HepG2 (cell line): Measurements from ENCODE around the gene CAPG. TPM values are rescaled to one million over a fixed set of nuclear protein-coding genes. Genes with fewer than 3 reads are reported as not detected.

Experiments
- ATAC-seq: fragments of 200-7000 bp; cut with Tn5 transposase; 3 replicates; pipeline ENCODE4 v1.9.1; 2020; ENCODE audit warnings: mild to moderate bottlenecking, moderate library complexity
- BruUV-seq: library from RNA; stranded (reverse); fragments of 400-500 nt; replicated peaks from 2 replicates; lab custom pipeline; 2021; lab: Mats Ljungman, UMichigan
- CTCF ChIA-PET: fragments of 300-600 bp; formaldehyde crosslinking; extraction: SDS; loops from one replicate; lab custom pipeline; 2021; ENCODE audit warnings: low total read pairs, inconsistent platforms, low intra/inter-chr PET ratio; lab: Yijun Ruan, JAX
- POLR2A ChIA-PET: fragments of 350-600 bp; sonication (Branson Sonifier 250); formaldehyde crosslinking; loops from one replicate; lab custom pipeline; 2020; ENCODE audit warnings: antibody characterized with exemption, inconsistent platforms; lab: Yijun Ruan, JAX
- DNase-seq: peaks from one replicate; pipeline ENCODE4 v3.0.0-alpha.2; 2015; ENCODE audit warnings: low spot score
- FAIRE-seq: peaks from 3 replicates; lab custom pipeline; 2011; peaks lifted over from hg19 to GRCh38; lab: Jason Lieb, UNC
- H2AFZ ChIP-seq: one replicate; pipeline ENCODE4 v1.6.1; 2011; ENCODE audit warnings: low read length, inconsistent platforms
- H3K27ac ChIP-seq: fragments of 300-600 bp; 3 replicates; pipeline ENCODE4 v1.8.0; 2011; ENCODE audit warnings: mixed run types, mild to moderate bottlenecking, mixed read lengths, low read length, inconsistent platforms; ENCODE audit not compliant: insufficient read depth; ENCODE audit errors: extremely low read length
- H3K27me3 ChIP-seq, 2 experiments: fragments of 200-600 bp in 1 of 2; 2 replicates in 1 of 2; 3 replicates in 1 of 2; pipeline versions ENCODE4 v1.6.0 to v1.8.0; 2011; ENCODE audit warnings: low read length in 2 of 2, mild to moderate bottlenecking in 2 of 2, moderate library complexity in 2 of 2, inconsistent platforms in 1 of 2; ENCODE audit not compliant: insufficient read depth in 2 of 2, control insufficient read depth in 1 of 2
- H3K36me3 ChIP-seq, 2 experiments: fragments of 200-600 bp in 1 of 2; replicated peaks in 1 of 2; 2 replicates in 1 of 2; 3 replicates in 1 of 2; pipeline versions ENCODE4 v1.5.1 to v1.8.0; 2011; ENCODE audit warnings: low read length in 2 of 2, inconsistent platforms in 1 of 2; ENCODE audit not compliant: insufficient read depth in 2 of 2, control insufficient read depth in 1 of 2
- H3K4me1 ChIP-seq: 2 replicates; pipeline ENCODE4 v1.5.1; 2012; ENCODE audit warnings: low read length, inconsistent platforms; ENCODE audit not compliant: insufficient read depth
- H3K4me2 ChIP-seq: 2 replicates; pipeline ENCODE4 v1.6.0; 2011; ENCODE audit warnings: low read depth, low read length, inconsistent platforms
- H3K4me3 ChIP-seq, 3 experiments: fragments of 200-600 bp in 1 of 3; sonication (generic), shearing (Covaris generic) in 1 of 3; replicated peaks in 1 of 3; 2 replicates each; pipeline ENCODE4 v1.5.1; 2011 to 2016; ENCODE audit warnings: low read length in 3 of 3, inconsistent platforms in 2 of 3, low read depth in 2 of 3, mild to moderate bottlenecking in 2 of 3, control low read depth in 1 of 3, mixed read lengths in 1 of 3; ENCODE audit not compliant: insufficient read depth in 1 of 3
- H3K79me2 ChIP-seq: one replicate; pipeline ENCODE4 v1.6.1; 2011; ENCODE audit warnings: low read length, inconsistent platforms; ENCODE audit not compliant: insufficient read depth
- H3K9ac ChIP-seq: 2 replicates; pipeline ENCODE4 v1.6.0; 2011; ENCODE audit warnings: mild to moderate bottlenecking, low read depth, low read length, inconsistent platforms; ENCODE audit not compliant: insufficient read depth
- H3K9me3 ChIP-seq: 2 replicates; pipeline ENCODE4 v1.5.1; 2012; ENCODE audit warnings: mild to moderate bottlenecking, low read length
- H4K20me1 ChIP-seq: 2 replicates; pipeline ENCODE4 v1.6.0; 2011; ENCODE audit warnings: inconsistent platforms, mild to moderate bottlenecking, low read length, moderate library complexity; ENCODE audit not compliant: insufficient read depth
- CEBPG ChIP-seq: IDR thresholded peaks from 2 replicates; pipeline ENCODE4 v1.6.1; 2016
- HOXA5 ChIP-seq: sonication (generic); formaldehyde crosslinking; IDR thresholded peaks from 2 replicates; pipeline ENCODE4 v1.4.0; 2020; ENCODE audit warnings: missing genetic modification reagents
- IKZF1 ChIP-seq: fragments of 450-650 bp; IDR thresholded peaks from 2 replicates; pipeline ENCODE4 v1.7.1; 2016
- ISL2 ChIP-seq: sonication (generic); formaldehyde crosslinking; IDR thresholded peaks from 2 replicates; pipeline ENCODE4 v1.5.0; 2020; ENCODE audit warnings: missing genetic modification reagents
- KLF6 ChIP-seq: IDR thresholded peaks from 2 replicates; pipeline ENCODE4 v1.8.0; 2016; ENCODE audit warnings: missing biosample characterization, missing genetic modification reagents
- POGK ChIP-seq: sonication (generic); formaldehyde crosslinking; conservative IDR thresholded peaks from 2 replicates; pipeline ENCODE4 v1.8.0; 2022; ENCODE audit warnings: mild to moderate bottlenecking, moderate library complexity, missing genetic modification reagents
- STAT6 ChIP-seq: sonication (generic); formaldehyde crosslinking; IDR thresholded peaks from 2 replicates; pipeline ENCODE4 v1.4.0; 2020; ENCODE audit warnings: missing genetic modification reagents, mild to moderate bottlenecking, borderline replicate concordance
- TEAD3 ChIP-seq: optimal IDR thresholded peaks from 2 replicates; pipeline ENCODE3; 2016; ENCODE audit warnings: borderline replicate concordance
- ZFP36 ChIP-seq: fragments of 150-350 bp; IDR thresholded peaks from 2 replicates; pipeline ENCODE4 v1.6.1; 2018; ENCODE audit warnings: borderline replicate concordance, low read length, low read depth; ENCODE audit not compliant: partially characterized antibody
- ZNF205 ChIP-seq: IDR thresholded peaks from 2 replicates; pipeline ENCODE4 v1.6.1; 2018; ENCODE audit warnings: missing biosample characterization, missing genetic modification reagents
- WGBS: methylation state at CpG from one replicate; pipeline ENCODE4 v1.1.6; 2017; ENCODE audit warnings: low lambda C conversion rate; 5-methylcytosine and 5-hydroxymethylcytosine counted together
- in situ Hi-C: cut with HindIII; loops from 2 replicates; pipeline ENCODE4 v1.10.0; 2017; ENCODE audit warnings: low pct_unique_long_range_greater_than_20kb; ENCODE audit not compliant: extremely low pct_ligation_motif_present
- intact Hi-C: fragments of 100-400 bp; cut with micrococcal nuclease; formaldehyde crosslinking; loops from one replicate; pipeline ENCODE4 v1.10.0; 2022; ENCODE audit not compliant: unreplicated experiment
- polyA plus RNA-seq, 8 experiments: library from polyadenylated mRNA; depleted of rRNA in 3 of 8; stranded (reverse) in 7 of 8; unstranded in 1 of 8; fragments of >200 nt; fragmentation: Illumina TruSeq in 4 of 8; extraction: Trizol in 4 of 8; gene quantifications; 2 replicates each; pipeline versions ENCODE4 v1.2.1 to v1.2.3, GENCODE V29; 2011 to 2016; ENCODE audit warnings: low read depth in 4 of 8, missing spikeins in 1 of 8, mixed read lengths in 1 of 8; ENCODE audit not compliant: insufficient read depth in 1 of 8
- total RNA-seq, 5 experiments: library from RNA; depleted of rRNA; stranded (reverse); fragments of >200 nt; fragmentation: Illumina TruSeq; extraction: Trizol; gene quantifications; 2 replicates each; pipeline ENCODE4 v1.2.3, GENCODE V29; 2016; ENCODE audit warnings: low read depth in 1 of 5

CAPG gene
- total and polyA plus RNA-seq, 2 of the 13 experiments (the other 11 are each of a cell fraction or from before 2014, with no cell fraction given) = 12.7 to 18.2 TPM

- TF ChIP-seq ISL2 (no peak), STAT6 (CRISPR knock-in tag) (no peak), ZNF205 (CRISPR knock-in tag) (no peak), TEAD3 (CRISPR knock-in tag) (no peak), KLF6 (CRISPR knock-in tag) (no peak), IKZF1 (no peak), HOXA5 (CRISPR knock-in tag) (no peak), POGK (CRISPR knock-in tag) (no peak), CEBPG (CRISPR knock-in tag) (no peak), ZFP36 (no peak)
- TF ChIP-seq, all 625 proteins: peak for 0
- Histone ChIP-seq H3K4me1 (peaks cover 32% of the 10 kb centered on the region), H3K4me3 (no peak overlapping the region), H3K79me2 (no peaks in the 10 kb centered on the region), H3K27me3 (no peaks in the 10 kb centered on the region), H3K27ac (no peak overlapping the region), H2AFZ (no peak overlapping the region), H3K36me3 (no peaks in the 10 kb centered on the region), H4K20me1 (no peaks in the 10 kb centered on the region), H3K9ac (no peak overlapping the region), H3K9me3 (no peaks in the 10 kb centered on the region), H3K4me2 (no peak overlapping the region)
- in situ Hi-C loops (no loop called here), intact Hi-C loops (no loop called here)
- BruUV-seq = no TSS peak
- CTCF ChIA-PET = no interaction called here
- FAIRE-seq (no peak), ATAC-seq (no peak), DNase-seq (no peak)
- POLR2A ChIA-PET = interaction anchor here (1.5 kb wide), 1 partner anchor 164 kb away, joined by 5 read pairs; the partner anchor contains the start of gene GGCX
- 85% methylated on average over 5 of the region's 5 CpGs for WGBS
Observed at GRCh38 chr2:85396531-85397470, 13.4 kb downstream of the CAPG start.
